HEK293T (cell line): ENCODE data around the gene MVB12A.
A peak's percentile ranks its signal among the peaks of the same experiment; 100 is the strongest.

Source experiments
- CTCF ChIA-PET: fragments of 350-600 bp; formaldehyde crosslinking; extraction: SDS; loops from one replicate; lab custom pipeline; 2021; ENCODE audit warnings: antibody characterized with exemption, inconsistent platforms; lab: Yijun Ruan, JAX
- POLR2A ChIA-PET: fragments of 350-600 bp; formaldehyde crosslinking; extraction: SDS; loops from one replicate; lab custom pipeline; 2020; ENCODE audit warnings: antibody characterized with exemption, inconsistent platforms; lab: Yijun Ruan, JAX
- DNase-seq: peaks from one replicate; pipeline ENCODE4 v3.0.0; 2012; ENCODE audit warnings: mixed read lengths; ENCODE audit errors: extremely low spot score
- ARNT ChIP-seq: fragments of 450-650 bp; IDR thresholded peaks from 2 replicates; pipeline ENCODE4 v1.6.1; 2017; ENCODE audit warnings: mild to moderate bottlenecking
- BHLHE40 ChIP-seq: fragments of 450-650 bp; IDR thresholded peaks from 2 replicates; pipeline ENCODE4 v1.6.1; 2016; ENCODE audit warnings: mild to moderate bottlenecking, moderate library complexity, borderline replicate concordance
- CTBP1 ChIP-seq: fragments of 450-650 bp; IDR thresholded peaks from 2 replicates; pipeline ENCODE4 v1.6.1; 2016; ENCODE audit warnings: borderline replicate concordance
- ELF4 ChIP-seq: fragments of 450-650 bp; IDR thresholded peaks from 2 replicates; pipeline ENCODE4 v1.6.1; 2017; ENCODE audit warnings: antibody characterized with exemption
- FOXA1 ChIP-seq: fragments of 450-650 bp; IDR thresholded peaks from 2 replicates; pipeline ENCODE4 v1.6.1; 2016; ENCODE audit warnings: mild to moderate bottlenecking
- FOXK2 ChIP-seq: fragments of 450-650 bp; IDR thresholded peaks from 2 replicates; pipeline ENCODE4 v1.6.1; 2016; ENCODE audit warnings: mild to moderate bottlenecking
- FOXM1 ChIP-seq: fragments of 450-650 bp; IDR thresholded peaks from 2 replicates; pipeline ENCODE4 v1.6.1; 2017; ENCODE audit warnings: mild to moderate bottlenecking, borderline replicate concordance
- HDGF ChIP-seq: fragments of 450-650 bp; IDR thresholded peaks from 2 replicates; pipeline ENCODE4 v1.6.1; 2017; ENCODE audit warnings: antibody characterized with exemption, borderline replicate concordance
- L3MBTL2 ChIP-seq: fragments of 450-650 bp; conservative IDR thresholded peaks from 2 replicates; pipeline ENCODE4 v1.6.1; 2016; ENCODE audit warnings: mild to moderate bottlenecking
- LEF1 ChIP-seq: fragments of 450-650 bp; IDR thresholded peaks from 2 replicates; pipeline ENCODE4 v1.6.1; 2017; ENCODE audit warnings: mild to moderate bottlenecking, borderline replicate concordance
- NFRKB ChIP-seq: fragments of 450-650 bp; IDR thresholded peaks from 2 replicates; pipeline ENCODE4 v1.6.1; 2016; ENCODE audit warnings: mild to moderate bottlenecking, moderate library complexity
- PKNOX1 ChIP-seq: fragments of 450-650 bp; IDR thresholded peaks from 2 replicates; pipeline ENCODE4 v1.6.1; 2016
- SP1 ChIP-seq: fragments of 450-650 bp; IDR thresholded peaks from 2 replicates; pipeline ENCODE4 v1.6.1; 2017
- SUZ12 ChIP-seq: fragments of 450-650 bp; IDR thresholded peaks from 2 replicates; pipeline ENCODE4 v1.6.1; 2016; ENCODE audit warnings: mild to moderate bottlenecking
- TARDBP ChIP-seq: fragments of 450-650 bp; IDR thresholded peaks from 2 replicates; pipeline ENCODE4 v1.6.1; 2016
- ZNF384 ChIP-seq: fragments of 450-650 bp; IDR thresholded peaks from 2 replicates; pipeline ENCODE4 v1.6.1; 2016

The MVB12A gene

DNA sequence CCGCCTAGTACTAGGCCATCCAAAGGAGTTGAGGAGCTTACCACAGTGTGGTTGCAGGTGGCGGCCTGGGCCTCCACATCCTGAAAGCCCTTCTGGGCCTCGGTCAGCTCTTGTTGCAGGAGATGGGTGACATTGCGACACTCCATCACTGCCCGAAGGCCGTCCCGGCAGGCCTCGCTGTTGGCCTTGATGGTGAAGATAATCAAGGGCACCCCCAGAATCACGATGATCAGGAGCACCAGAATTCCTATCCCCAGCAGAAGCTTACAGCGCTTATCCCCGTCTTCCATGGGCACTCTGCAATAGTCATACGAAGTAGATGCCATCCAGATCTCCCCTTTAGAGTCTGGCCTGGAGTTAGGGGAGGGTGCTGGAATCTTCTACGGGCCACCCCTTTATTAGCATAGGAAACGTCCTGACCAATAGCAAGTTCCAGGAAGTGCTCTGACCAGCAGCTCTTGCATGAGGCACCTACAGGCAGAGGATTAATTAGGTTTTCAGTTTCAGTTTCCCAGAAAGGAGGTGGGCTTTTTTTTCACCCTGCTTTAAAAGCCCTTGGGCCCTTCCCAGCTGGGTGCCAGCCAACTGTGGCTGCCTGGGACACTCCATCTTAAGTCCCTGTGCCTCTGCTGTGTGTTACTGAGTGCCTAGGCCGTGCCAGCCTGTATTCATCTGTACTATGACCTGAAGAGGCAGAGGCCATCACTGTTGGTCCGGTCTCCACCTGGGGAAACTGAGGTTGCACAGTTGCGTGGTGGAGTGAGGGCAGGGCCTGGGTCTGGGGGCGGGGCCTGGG is 14.4 kb upstream of the MVB12A start, which contains the start of gene BST2:
TSS of gene BST2 (minus strand) at position 381 of the 796 bp plus-strand sequence. CDS start at position 326, 55 bp downstream.
- TF ChIP-seq ARNT = no peak
- TF ChIP-seq ZNF384 = no peak
- TF ChIP-seq HDGF = no peak
- no peak for TF ChIP-seq SUZ12
- no peak for TF ChIP-seq BHLHE40
- TF ChIP-seq NFRKB = no peak
- no peak for TF ChIP-seq CTBP1
- TF ChIP-seq LEF1 = no peak
- TF ChIP-seq FOXA1 = no peak
- no peak for TF ChIP-seq FOXK2
- DNase-seq = peak; percentile 6
- POLR2A ChIA-PET = interaction anchor here (0.6 to 3.2 kb wide), 2 partner anchors 14 to 21 kb away, joined by 3 to 25 read pairs; partner anchors contain the start of gene MVB12A
- CTCF ChIA-PET = interaction anchor here (0.9 kb wide), 2 partner anchors 14 to 60 kb away, joined by 4 read pairs; partner anchors contain the start of gene MVB12A

DNA sequence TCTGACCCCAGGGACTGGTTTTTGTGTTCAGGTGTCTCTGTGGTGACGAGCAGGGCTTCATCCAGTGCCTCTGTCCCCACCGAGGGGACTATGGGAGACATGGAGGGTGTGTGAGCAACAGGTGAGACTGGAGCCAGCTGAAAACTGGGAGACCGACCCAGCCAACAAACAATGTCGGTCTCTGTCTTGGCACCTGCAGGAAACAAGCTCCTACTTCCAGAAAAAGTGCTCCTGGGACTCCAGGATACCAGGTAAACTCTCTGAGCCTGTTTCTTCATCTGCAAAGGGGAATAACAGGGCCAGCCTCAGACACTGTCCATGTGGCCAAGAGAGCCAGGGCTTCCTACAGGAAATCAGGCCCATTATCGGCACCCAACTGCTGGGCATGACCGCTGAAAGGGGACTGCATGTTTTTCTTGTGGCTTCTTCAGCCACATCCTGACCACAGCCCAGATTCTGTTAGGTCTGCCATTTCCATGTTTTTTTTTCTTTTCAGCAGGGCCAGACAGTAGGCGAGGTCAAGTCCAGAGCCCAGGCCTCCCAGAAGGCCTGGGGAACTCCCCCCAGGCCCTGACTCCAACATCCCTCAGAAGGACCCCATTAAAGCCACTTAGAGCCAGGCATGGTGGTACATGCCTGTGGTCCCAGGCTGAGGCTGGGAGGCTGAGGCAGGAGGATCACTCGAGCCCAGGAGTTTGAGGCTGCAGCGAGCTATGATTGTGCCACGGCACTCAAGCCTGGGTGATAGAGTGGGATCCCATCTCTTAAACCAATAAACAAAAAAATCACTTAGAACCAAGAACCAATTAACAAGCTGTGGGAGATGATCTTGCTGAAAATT is 13.6 kb upstream of the MVB12A start:
- ChIA-PET CTCF (interaction anchor here (0.9 kb wide), 1 partner anchor 13 kb away, joined by 4 read pairs; the partner anchor contains the start of gene MVB12A), POLR2A (interaction anchor here (3.2 kb wide), 1 partner anchor 13 kb away, joined by 25 read pairs; the partner anchor contains the start of gene MVB12A)
- DNase-seq = no peak
- no peak for TF ChIP-seq CTBP1

GRCh38 chr19:17406887-17407196 is 13.0 kb upstream of the MVB12A start:
- ChIA-PET CTCF (no interaction called here), POLR2A (interaction anchor here (3.2 kb wide), 1 partner anchor 12 kb away, joined by 25 read pairs; the partner anchor contains the start of gene MVB12A)
- no peak for DNase-seq
- TF ChIP-seq FOXA1 = no peak
- TF ChIP-seq ZNF384 = no peak
- TF ChIP-seq ARNT = no peak

GRCh38 chr19:17409990-17410389 is 9.9 kb upstream of the MVB12A start:
- ChIA-PET POLR2A (interaction anchor here (1.2 kb wide), 1 partner anchor 10 kb away, joined by 3 read pairs; the partner anchor contains the start of gene MVB12A), CTCF (interaction anchor here (0.6 kb wide), 2 partner anchors 693 to 757 kb away, joined by 3 to 4 read pairs; no protein-coding TSS in a partner anchor)
- no peak for DNase-seq
- no peak for TF ChIP-seq LEF1
- TF ChIP-seq CTBP1 = no peak
- TF ChIP-seq TARDBP = no peak
- no peak for TF ChIP-seq ZNF384
- TF ChIP-seq SP1 = no peak
- TF ChIP-seq FOXM1 = no peak
- TF ChIP-seq SUZ12 = no peak
- no peak for TF ChIP-seq FOXK2
- TF ChIP-seq ELF4 = no peak

DNA sequence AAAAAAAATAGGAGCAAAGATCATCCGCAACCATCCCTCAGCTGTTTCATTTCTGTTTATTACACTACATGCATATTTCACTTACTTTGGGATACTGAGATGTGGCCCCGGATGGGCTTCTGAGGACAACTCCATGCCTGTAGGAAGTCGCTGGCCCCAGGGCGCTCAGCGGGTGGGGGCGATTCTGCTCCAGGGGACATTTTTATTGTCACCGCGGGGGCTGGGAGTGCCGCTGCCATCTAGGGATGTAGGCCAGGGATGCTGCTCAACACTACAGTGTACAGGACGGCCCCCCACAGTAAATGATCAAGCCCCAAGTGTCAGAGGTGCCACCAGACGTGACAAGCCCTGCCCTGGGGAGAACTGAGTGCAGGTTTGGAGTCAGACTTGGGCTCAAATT is 8.0 kb upstream of the MVB12A start:
- TF ChIP-seq ELF4 = no peak
- TF ChIP-seq FOXK2 = no peak
- DNase-seq = no peak
- CTCF ChIA-PET = interaction anchor here (0.8 kb wide), 1 partner anchor 8 kb away, joined by 3 read pairs; the partner anchor contains the start of gene MVB12A
- POLR2A ChIA-PET = interaction anchor here (0.9 to 3.3 kb wide), 3 partner anchors 8 to 100 kb away, joined by 4 to 13 read pairs (median 11); partner anchors contain the start of genes MVB12A and PGLS

DNA sequence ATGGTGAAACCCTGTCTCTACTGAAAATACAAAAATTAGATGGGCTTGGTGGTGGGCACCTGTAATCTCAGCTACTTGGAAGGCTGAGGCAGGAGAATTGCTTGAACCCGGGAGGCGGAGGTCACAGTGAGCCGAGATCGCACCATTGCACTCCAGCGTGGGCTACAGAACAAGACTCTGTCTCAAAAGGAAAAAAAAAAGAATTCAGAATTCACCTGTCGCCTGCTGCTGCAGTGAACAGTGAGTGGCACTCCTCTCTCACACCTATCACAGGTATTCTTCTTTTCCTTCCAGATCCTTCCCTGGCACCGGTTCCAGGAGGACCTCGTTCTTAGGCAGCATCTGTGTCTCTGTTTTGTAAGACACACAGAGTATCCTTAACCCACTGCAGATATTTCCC is 5.8 kb upstream of the MVB12A start:
- ChIA-PET CTCF (no interaction called here), POLR2A (interaction anchor here (3.3 kb wide), 1 partner anchor 11 kb away, joined by 13 read pairs; no protein-coding TSS in a partner anchor)
- TF ChIP-seq FOXA1 (no peak), TARDBP (no peak), CTBP1 (no peak), FOXM1 (no peak), FOXK2 (no peak), ELF4 (no peak), PKNOX1 (no peak), NFRKB (no peak), L3MBTL2 (no peak), HDGF (no peak), ZNF384 (no peak)
- DNase-seq = no peak

GRCh38 chr19:17415121-17415520 is 4.7 kb upstream of the MVB12A start:
- ChIA-PET CTCF (no interaction called here), POLR2A (interaction anchor here (1.4 kb wide), 1 partner anchor 12 kb away, joined by 3 read pairs; no protein-coding TSS in a partner anchor)
- DNase-seq = no peak
- TF ChIP-seq SUZ12 (no peak), BHLHE40 (no peak), NFRKB (no peak), ELF4 (no peak), LEF1 (no peak), HDGF (no peak), ARNT (no peak), ZNF384 (no peak), TARDBP (no peak), CTBP1 (no peak), FOXA1 (no peak), PKNOX1 (no peak), FOXK2 (no peak), SP1 (no peak), FOXM1 (no peak), L3MBTL2 (no peak)
